Measurements from ENCODE around the gene CCR3.
"Not testable (repeated sequence)": the region's sequence is repeated elsewhere in the genome, so short reads cannot be mapped to it uniquely, and the experiment has no call there.

The CCR3 gene
- 0 reads per million in 2 donors for total RNA-seq

DNA sequence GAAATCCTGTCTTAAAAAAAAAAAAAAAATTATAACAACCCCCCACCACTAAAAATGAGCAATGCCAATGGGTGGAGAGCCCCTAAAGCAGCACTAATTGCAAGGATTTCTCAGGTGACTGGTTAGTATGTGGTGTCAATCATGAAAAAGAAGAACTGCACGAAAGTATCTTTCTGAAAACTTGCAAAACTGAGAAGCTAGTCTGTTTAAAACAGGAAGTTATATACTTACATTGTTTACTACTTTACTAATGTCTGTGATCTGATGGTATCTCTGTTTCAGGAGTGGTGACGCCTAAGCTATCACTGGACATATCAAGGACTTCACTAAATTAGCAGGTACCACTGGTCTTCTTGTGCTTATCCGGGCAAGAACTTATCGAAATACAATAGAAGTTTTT is at the start of gene CCR3:
CCR3 (plus strand) TSS at position 341 of the 400 bp plus-strand sequence. CDS start 22,699 bp downstream, outside the sequence.
- DNase-seq = no peak

DNA sequence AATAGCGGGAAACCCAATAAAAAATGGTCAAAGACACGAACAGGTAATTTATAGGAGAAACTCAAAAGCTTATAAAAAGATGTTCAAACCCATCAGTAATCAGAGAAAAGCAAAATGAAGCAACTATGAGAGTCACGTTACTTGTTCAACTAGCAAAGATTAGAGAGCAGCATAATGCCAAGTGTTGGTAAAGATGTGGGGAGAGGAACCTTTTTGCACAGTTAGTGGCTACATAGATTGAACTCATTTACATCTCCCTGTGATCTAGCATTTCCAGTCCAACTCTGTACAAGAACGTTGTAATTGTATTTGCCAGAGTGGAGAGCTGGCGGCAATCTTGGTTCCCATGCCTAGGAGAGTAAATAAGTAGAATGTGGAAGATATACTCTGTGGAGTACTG is 49.3 kb upstream of the CCR3 start:
- DNase-seq = no peak

DNA sequence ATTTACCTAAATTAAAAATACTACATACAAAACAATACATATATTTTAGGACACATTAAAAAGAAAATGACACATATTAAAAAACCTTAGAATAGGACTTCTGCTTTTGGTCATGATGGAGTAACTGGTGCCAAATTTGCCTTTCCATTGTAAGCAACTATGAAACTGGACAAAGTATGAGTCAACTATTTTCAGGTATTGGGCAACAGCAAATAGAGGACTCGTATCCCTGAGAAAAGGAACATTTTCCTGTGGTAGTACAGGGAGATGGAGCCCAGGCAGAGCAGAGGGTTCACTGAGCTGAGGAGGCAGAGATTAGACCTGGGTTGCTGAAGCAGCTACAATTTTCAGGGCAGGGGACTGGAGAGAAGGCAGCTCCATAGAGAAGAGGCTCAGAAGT is 48.8 kb upstream of the CCR3 start:
- no peak for DNase-seq

DNA sequence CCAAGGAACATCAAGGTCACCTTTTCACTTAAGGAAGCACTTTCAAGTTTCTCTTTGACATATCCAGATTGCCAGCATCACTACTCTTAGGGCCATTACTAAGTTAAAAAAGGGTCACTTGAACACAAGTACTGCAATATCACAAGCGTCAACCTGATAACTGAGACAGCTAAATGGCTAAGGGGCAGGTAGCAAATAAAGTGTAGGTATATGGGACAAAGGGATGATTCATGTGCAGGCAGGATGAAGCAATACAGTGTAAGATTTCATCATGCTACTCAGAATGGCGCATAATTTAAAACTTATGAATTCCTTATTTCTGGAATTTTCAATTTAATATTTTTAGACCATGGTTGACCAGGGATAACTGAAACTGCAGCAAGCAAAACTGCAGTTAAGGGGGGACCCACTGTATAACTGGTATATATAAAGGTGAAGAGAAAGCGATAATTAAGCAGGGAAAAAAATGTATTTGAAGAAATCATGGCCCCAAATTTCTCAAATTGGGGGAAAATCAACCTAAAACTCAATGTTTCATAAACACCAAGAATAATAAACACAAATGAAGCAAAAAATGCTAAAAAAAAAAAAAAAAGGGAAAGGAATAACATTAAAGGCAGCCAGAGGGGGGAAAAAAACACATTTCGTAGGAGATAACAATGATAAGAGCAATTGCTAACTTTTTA is 47.2 kb upstream of the CCR3 start:
- DNase-seq = no peak

DNA sequence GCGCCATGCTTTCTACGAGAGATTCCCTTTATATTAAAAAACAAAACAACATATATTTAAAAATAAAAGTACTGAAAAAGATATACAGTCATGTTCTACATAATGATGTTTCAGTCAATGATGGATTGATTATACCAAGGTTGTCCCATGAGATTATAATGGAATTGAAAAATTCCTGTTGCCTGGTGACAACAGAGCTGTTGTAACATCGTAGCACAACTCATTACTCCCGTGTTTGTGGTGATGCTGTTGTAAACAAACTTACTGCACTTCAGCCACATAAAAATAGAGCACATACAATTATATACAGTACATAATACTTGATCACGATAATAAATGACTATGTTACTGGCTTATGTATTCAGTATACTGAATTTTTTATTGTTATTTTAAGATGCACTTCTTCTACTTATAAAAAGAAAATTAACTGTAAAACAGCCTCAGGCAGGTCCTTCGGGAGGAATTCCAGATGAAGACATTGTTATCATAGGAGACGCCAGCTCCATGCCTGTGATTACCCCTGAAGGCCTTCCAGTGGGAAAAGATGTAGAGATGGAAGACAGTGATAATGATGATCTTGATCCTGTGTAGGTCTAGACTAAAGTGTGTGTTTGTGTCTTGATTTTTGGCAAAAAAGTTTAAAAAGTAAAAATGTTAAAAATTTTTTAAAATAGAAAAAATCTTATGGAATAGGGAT is 45.9 kb upstream of the CCR3 start:
- no peak for DNase-seq

DNA sequence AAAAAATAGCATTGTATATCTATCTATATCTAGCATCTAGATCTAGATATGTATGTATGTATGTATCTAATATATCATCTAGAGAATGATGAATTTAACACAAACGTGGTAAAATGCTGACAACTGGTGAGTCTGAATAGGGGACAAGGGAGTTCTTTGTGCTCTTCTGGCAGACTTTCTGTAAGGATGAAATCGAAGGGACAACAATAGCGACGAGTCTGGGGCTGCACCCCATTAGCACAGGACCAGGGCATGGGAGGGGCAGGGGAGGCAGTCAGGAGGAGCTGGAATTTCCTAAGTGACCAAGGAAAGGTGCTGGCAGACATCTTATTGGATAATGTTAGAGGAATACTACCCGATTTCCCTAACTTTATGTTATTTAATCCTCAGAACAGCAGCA is 42.0 kb upstream of the CCR3 start:
- DNase-seq = no peak

DNA sequence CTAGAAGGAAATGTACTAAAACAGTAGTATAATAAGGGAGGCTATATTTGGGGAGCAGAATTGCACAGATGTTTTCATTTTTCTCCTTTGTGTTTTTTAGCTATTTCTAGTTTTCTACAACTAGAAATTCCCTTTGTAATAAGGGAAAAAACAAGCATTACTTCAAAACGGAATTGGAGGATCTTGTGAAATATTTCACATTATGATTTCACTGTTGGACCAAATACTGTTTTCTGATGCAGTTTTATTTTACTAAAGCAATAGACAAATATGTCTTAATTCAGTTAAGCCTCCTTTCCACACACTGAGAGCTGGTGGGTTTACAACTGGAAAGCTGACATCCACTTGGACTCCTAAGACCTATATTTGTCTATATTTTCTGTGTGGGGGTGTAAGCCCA is 41.5 kb upstream of the CCR3 start:
- DNase-seq = no peak

DNA sequence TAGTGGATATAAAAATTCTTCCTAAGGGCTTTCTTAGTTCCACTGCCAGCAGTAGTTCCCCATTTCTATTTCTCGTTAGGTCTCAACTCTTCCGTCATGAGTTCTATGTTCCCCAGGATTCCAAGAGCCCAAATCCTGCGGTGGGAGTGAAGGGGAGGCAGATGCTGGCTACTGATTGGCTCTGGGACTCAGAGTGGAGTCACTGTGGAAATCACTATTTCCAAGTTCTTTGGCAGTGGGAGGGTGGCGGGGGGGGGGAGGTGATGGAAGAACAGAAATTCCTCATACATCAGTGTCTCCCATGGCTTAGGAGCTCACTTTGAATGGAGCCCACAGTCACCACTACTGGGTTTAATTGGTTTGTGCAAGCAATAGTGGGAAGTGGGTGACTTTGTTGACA is 39.7 kb upstream of the CCR3 start:
- no peak for DNase-seq

DNA sequence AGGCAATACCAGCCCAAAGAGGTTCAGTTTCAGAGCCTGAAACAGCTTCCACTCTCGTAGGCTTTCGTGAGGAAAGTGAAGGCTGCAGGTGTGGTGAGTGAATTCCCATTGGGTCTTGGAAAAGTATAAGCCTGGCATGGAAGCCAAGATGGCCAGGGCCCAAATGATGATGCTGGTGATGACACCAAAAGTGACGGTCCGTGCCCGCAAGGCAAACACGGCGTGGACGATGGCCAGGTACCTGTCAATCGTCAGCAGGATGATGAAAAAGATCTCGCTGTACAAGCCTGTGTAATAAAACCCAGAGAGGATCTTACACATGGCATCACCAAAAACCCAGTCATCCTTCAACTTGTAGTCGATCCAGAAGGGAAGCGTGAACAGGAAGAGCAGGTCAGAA is 38.6 kb upstream of the CCR3 start:
- no peak for DNase-seq

DNA sequence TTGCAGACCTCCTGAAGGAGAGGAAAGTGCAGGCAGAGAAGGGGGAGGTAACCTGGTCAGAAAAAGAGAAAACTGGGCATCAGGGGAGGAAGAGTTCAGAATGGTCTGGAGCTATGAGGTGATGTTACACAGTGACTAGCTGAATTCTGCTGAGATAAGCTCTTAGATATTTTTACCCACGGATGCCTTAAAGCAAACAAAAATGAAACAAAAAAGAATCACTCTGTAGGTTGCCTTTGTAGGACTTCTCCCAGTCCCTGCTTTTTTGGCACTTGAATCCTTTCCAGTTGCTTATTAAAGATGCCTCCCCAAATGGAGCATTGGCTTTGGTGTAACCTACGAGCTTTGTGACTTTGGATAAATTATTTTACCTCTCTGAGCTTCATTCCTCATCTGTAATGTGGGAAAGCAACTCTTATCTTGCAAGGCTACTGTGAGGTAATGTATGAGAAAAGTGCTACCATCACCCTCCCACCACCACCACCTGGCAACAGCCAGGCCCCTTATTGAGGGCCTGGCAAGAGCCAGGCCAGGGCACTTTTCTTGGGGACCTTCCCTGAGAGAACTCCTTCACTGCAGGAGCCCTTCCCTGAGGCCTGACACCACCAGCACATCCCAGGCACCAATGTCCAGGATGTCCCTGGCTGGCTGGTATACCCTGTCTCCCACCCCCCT is 36.8 kb upstream of the CCR3 start:
- no peak for DNase-seq

DNA sequence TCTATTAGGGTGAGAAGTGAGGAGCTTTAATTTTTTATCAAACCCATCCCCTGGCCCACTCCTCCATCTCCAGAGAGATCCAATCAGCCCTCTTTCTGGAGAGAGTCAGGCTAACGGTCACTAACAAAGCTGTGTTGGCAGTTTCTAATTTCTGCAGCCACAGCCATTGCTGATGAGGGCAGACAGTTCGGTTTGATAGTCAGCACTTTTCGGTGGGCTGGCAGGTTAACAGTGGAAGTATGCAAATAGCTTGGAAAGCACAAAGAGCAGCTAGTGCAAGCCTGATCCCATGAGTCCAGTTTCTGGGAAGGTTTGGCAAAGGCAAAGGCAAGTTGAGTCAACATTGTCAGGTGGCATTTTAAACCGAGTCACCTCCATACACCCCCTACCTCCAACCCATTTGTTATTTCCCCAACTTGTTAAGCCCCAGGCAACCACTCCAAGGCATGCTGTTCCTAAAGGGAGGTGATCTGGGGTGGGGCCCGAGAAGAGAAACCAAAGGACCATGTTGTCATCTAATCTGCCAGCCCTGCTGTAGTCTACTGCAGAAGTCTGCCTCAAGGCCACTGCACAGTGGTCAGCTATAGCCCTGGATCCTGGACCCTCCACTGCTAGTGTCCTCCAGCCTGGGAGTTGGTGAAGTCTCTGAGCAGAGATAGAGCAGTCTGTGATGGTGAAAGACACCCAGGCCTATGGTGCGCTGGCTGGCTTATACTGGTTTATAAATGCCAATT is 35.8 kb upstream of the CCR3 start:
- no peak for DNase-seq

DNA sequence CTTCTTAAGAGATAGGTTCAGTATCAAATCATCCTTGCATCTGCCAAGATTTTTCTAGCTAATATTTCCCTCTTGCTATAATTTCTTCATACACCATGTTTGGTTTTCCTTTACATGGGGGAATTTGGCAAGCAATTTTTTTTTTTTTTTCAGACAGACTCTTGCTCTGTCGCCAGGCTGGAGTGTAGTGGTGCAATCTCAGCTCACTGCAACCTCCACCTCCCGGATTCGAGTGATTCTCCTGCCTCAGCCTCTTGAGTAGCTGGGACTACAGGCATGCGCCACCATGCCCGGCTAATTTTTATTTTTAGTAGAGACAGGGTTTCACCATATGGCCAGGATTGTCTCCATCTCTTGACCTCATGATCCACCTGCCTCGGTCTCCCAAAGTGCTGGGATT is 34.7 kb upstream of the CCR3 start:
- not testable (repeated sequence) for DNase-seq

DNA sequence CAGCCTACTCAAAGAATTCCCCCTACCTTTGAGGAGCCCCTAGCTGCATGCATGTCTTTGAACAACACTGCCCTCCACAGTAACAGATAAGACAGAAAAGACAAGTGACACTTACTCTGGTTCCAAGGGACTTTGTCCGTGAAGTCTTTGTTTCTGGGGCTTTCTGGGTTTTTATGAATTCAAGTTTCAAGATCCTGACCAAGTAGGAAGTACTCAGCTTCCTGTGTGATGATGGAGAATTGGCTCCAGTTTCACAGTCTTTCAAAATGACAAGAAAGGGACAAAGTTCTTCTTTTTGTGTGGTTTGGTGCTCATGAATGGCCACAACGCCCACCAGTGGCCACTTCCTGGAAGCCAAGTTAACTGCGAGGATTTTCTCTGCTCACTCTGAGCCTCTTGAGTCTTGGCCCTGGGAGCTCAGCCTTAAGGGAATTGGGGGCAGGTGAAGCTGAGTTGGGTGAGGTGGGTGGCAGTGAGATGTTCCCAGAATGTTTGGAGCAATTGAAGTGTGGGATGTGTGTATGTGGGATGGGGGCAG is 34.0 kb upstream of the CCR3 start, which contains the start of gene CCR1:
CCR1 (minus strand) TSS at position 147 of the 538 bp plus-strand sequence. CDS start 4,000 bp downstream, outside the sequence.
- no peak for DNase-seq

DNA sequence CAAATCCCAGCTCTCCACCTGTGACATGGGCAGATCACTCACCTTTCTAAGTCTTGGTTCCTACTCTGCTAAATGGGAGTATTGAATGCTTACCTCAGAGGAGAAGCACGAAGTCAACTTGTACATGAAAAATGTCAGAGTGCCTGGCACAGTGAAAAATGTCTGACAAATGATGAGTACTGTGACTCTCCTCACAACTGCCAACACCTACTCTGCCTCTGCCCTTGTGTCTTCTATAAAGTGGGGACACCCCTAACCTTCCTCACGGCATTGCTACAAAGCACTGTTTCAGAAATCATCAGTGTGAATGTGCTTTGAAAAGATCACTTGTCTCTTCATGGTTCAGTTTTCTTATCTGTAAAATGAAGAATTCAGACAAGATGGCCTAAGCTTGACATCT is 33.2 kb upstream of the CCR3 start:
- DNase-seq = no peak

DNA sequence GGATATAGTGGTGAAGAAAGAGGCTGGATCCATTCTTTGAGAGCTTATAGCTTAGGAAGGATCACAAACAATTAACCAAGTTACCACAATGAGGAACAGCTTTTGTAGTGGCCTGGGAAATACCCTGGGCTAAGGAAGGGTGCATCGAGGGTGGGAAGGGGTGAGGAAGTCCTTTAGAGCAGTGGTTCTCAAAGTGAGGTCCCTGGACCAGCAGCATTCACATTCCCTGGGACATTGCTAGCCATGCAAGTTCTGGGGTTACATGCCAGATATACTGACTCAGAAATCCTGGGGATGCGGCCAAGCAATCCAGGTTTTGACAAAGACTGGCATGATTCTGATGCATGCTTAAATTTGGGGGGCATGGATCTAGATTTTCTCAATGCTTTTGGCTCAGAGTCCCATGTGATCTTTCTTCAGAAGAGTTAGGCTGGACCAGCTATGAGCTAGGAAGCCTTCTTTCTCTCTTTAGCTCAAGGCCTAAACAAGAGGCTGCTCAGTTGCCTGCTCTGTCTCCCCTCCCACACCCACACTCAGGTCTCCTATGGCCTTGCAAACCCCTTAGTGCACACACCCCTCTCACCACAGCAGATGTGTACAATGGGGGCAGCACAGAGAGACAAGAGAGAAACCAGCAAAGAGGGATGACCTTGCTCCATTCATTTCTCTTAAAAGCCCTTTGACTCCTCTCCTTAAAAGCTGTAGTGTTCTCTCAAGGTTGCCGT is 32.4 kb upstream of the CCR3 start:
- no peak for DNase-seq

DNA sequence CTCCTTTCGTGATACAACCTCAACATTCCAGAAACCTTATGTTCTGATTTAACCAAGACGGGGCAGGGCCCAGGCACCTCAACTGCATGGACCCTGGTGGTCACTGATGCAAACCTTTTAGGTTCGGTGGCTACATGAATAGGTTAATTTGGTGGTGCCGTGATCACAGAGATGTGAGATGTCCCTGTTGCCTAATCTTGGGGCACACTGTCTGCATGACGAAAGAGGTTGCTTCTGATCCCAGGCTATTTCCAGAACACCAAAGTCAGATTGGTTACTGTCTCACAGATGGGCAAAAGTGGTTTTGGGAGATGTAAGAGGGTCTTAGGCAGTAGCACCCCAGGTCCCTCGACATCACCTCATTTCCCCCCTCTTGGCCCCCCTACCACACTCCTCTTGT is 30.2 kb upstream of the CCR3 start:
- no peak for DNase-seq

DNA sequence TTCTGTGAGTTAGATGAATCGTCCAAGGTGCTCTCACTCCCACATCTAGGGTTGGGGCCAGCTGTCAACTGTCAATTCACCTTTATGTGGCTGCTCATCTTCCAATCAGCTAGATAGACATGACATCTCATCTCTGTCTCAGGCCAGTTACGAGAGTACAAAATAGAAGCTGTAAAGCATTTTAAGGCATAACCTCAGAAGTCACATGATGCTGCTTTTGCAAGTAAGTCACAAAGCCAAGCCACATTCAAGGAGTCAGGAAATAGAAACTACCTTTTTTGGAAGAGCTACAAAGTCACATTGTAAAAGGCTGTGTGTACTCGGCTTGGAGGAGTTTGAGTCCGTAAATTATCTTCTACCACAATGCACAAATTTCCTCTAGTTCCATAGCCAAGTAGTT is 29.1 kb upstream of the CCR3 start:
- DNase-seq = no peak

DNA sequence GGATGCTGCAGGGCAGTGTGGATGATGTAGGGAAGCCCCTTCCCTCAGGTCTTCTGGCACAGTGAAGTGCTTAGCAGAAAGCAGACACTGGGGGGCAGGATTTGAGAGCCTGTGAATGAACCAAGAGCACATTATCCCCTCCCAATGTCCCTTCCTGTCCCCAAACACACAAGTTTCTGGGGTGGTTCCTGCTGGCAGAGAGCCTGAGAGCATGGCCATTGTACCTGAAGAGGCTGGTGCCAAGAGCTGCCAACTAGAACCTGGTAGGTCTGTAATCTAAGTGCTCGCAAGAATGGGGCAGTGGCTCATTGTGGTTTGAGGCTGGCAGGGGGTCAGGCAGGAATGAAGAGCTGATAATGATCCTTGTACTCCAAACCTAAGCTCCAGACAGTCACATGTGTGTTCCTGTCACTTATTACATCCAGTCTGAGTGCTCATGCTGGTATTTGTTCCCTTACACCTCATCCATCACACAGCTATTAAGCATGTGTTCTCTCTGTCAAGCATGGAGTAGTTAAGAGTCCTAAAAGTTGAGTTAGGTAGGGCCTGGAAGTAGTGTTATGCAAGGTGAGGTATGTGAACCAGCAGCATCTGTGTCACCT is 27.4 kb upstream of the CCR3 start:
- DNase-seq = no peak

DNA sequence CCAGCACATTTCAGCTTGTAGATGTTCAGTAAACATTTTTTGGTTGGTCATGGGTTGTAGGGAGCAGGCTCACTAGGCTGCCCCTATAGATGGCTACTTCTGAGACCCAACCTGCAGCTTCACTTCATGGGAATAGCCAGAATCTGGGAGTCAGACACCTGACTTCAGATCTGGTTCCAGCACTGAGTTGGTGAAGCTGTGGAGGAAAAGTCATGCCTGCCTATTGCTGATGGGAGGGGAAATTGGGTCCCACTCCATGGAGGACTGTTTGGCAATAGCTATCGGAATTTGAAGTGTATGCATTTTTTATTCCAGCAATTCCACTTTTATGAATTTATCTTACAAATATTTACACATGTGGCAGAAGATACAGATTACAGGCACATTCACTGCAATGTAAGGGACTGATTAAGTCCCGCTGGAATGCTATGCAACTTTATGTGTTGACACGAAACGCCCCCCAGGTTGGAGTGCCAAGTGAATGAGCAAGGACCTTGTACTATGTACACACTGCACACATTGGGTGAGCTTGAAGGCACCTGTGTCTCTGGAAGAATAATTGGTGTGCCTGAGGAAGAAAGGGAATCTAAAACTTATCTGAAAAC is 26.3 kb upstream of the CCR3 start:
- DNase-seq = no peak

DNA sequence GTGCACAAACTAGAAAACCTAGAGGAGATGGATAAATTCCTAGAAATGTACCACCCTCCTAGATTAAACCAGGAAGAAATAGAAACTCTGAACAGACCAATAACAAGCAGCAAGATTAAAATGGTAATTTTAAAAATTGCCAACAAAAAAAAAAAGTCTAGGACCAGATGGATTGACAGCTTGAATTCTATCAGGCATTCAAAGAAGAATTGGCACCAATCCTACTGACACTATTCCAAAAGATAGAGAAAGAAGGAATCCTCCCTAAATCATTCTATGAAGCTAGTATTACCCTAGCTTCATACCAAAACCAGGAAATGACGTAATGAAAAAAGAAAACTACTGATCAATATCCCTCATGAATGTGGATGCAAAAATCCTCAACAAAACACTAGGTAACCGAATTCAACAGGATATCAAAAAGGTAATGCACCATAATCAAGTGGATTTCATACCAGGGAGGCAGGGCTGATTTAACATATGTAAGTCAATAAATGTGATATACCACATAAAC is 24.0 kb upstream of the CCR3 start:
- DNase-seq = no peak

DNA sequence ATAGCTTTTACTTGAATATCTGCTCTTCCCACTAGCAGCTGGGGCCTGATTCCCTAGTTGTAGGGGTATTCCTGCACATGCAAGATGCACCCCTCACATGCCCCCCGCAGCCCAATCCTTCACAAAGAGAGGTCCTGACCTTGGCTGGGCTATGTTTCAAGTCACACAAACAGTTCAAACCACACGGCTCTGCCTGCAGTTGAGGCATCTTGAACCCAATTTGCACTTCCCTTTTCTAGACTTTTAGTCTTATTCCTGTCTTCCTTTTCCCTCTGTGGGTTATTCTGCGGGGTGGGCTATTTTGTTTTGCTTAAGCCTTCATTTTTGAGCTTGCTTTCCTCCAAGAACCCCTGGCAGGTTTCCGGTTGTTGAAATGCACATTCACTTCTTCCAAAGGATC is 20.9 kb upstream of the CCR3 start:
- no peak for DNase-seq

Data from T-helper 9 cell (primary cell).